Fibroblast of the aortic adventitia (primary cell): ENCODE measurements around the gene GRM1. TPM values are rescaled to one million over a fixed set of nuclear protein-coding genes. Genes with fewer than 3 reads are reported as not detected.
"Not testable (repeated sequence)": the region's sequence is repeated elsewhere in the genome, so short reads cannot be mapped to it uniquely, and the experiment has no call there.

Experiments
- DNase-seq: peaks from one replicate; pipeline ENCODE4 v3.0.0-alpha.2; 2010; ENCODE audit warnings: low read depth
- H3K4me3 ChIP-seq: 2 replicates; pipeline ENCODE4 v1.5.1; 2011; ENCODE audit warnings: low read depth, mild to moderate bottlenecking, control low read depth, low read length, moderate library complexity
- CTCF ChIP-seq: IDR thresholded peaks from 2 replicates; pipeline ENCODE4 v1.5.1; 2011; ENCODE audit warnings: mild to moderate bottlenecking, low read length, control low read depth, inconsistent platforms; ENCODE audit not compliant: insufficient read depth
- total RNA-seq: library from RNA; depleted of rRNA; stranded (reverse); fragments of >200 nt; gene quantifications from 2 replicates; pipeline ENCODE4 v1.2.3, GENCODE V29; 2012; ENCODE audit warnings: low replicate concordance

GRM1 gene
- total RNA-seq, 1 donor = 0.09 TPM

DNA sequence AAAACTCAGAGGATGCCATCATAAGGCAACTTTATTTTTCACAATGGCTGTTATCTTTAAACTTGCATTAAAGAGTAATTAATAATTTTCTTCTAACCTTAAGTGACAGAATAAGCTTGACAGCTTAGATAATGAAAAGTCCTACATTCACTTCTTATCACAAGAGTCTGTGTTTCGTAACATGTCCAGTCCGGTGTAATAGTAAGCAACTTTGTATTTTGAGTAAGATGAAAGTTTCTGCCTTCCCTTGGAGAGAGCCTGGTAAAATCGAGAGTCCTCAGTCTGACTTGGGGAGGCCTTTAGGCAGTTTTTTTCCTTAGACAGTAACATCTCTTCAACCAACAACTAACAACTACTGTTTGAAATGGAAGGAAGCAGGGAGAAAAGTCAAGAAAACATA lies 195.6 kb downstream of the GRM1 start:
- H3K4me3 ChIP-seq = no peak overlapping the region
- no peak for TF ChIP-seq CTCF
- DNase-seq = peak; percentile 43

DNA sequence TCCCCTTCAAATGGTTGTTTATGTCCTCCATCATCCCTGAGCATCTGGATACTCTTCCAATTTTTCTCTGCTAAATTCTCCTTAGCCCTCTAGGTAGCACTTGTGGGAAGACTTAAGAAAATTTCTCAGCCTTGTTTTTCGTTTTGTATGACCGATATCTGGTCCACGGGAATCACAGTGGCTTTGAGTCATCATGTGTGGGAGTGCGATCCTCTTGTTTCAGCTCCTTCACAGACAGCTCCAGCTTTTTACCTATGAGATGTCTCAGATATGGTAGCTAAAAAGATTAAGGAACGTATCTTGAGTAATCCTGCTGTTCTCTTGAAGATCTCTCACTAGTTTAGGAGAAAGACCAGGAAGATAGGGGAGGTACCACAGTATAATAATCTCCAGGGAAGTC lies 196.1 kb downstream of the GRM1 start:
- DNase-seq = no peak
- TF ChIP-seq CTCF = no peak
- H3K4me3 ChIP-seq = no peak overlapping the region

GRCh38 chr6:146240322-146240721 lies 211.5 kb downstream of the GRM1 start:
- no peak overlapping the region for H3K4me3 ChIP-seq
- TF ChIP-seq CTCF = no peak
- DNase-seq = no peak

DNA sequence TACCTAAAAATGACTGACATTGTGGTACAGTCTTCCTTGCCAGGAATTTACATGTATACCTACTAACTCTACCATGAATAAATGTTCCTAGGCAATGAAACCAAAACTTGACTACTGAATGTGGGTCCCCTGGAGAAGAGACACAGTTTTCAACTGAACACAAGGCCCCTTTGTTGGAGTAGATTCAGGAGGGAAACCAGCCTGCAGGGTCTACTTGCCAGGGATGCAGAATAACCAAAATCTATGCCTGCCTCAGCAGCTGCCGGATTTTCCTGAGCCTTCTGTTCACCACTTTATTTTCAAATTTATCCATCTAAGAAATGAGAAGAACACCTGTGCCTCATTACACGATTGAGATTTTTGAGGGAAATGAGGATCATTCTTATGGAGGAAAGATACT lies 211.9 kb downstream of the GRM1 start:
- no peak for TF ChIP-seq CTCF
- no peak overlapping the region for H3K4me3 ChIP-seq
- DNase-seq = no peak

DNA sequence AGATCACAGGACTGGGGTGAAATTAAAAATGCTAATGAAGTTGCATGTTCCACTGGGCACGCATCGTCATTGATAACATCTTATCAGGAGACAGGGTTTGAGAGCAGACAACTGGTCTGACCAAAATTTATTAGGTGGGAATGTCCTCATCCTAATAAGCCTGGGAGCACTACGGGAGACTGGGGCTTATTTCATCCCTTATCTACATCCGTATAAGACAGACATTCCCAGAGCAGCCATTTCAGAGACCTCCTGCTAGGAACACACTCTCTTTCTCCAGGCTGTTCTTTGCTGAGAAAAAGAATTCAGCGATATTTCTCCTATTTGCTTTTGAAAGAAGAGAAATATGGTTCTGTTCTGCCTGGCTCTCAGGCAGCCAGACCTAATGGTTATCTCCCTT lies 214.8 kb downstream of the GRM1 start:
- not testable (repeated sequence) for DNase-seq, H3K4me3 ChIP-seq

DNA sequence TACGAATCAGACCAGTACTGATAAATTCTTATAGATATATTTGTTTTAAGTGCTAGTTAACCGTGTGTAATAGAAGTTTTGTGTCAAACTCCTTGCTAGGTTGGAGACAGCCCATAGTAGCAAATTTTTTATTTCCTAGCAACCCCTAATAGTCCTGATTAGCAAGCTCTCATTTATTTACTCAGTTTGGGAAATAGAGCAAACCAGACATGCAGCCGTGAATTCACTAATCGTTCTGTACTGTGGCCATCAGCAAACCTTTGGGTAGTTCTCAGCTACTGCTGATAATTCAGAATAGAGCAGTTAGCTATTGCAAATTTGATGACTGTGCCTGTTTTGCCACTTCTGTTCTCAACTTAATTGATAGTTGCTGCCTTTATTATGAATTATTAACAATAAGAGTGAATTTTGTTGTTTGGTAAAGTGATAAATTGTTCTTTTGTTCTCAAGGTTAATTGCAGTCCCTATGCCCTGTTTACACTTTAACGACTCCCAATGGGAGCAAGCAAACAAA lies 215.8 kb downstream of the GRM1 start:
- no peak for TF ChIP-seq CTCF
- no peak overlapping the region for H3K4me3 ChIP-seq
- no peak for DNase-seq

DNA sequence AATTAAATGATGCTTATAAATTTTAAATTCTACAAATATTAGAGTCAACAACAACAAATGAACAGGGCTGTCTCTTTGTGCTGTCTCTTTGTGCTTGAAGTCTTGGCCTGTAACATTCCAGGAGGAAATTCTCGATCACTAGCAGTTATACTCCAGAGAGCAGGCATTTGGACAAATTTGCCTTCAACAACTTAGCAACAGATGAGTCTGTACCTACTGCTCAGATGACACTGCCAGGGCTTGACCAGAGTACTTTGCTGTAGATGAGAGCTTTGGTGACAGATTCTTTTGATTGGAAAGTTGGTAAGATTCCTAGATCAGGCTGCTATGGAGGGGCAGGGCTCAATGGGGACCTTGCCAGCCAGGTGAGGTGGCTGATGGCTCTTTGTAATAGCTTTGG lies 217.2 kb downstream of the GRM1 start:
- no peak overlapping the region for H3K4me3 ChIP-seq
- TF ChIP-seq CTCF = no peak
- no peak for DNase-seq
